ENCODE results near the gene ZG16B. TPM values are rescaled to one million over a fixed set of nuclear protein-coding genes. Genes with fewer than 3 reads are reported as not detected.

ZG16B gene
- total RNA-seq, 1 donor from 2014 or later: 0.52 TPM

- H3K9ac ChIP-seq (ENCODE audit: low read depth in 1 of 3, low read length in 3 of 3): no peak overlapping the region
- H3K27me3 ChIP-seq (ENCODE audit: control insufficient read depth in 3 of 3, insufficient read depth in 3 of 3, low read length in 3 of 3): peaks cover 46 to 64% (median 54%) of the 10 kb centered on the region in 3 donors
Observed at GRCh38 chr16:2855536-2855935, 25.4 kb downstream of the ZG16B start.

DNA sequence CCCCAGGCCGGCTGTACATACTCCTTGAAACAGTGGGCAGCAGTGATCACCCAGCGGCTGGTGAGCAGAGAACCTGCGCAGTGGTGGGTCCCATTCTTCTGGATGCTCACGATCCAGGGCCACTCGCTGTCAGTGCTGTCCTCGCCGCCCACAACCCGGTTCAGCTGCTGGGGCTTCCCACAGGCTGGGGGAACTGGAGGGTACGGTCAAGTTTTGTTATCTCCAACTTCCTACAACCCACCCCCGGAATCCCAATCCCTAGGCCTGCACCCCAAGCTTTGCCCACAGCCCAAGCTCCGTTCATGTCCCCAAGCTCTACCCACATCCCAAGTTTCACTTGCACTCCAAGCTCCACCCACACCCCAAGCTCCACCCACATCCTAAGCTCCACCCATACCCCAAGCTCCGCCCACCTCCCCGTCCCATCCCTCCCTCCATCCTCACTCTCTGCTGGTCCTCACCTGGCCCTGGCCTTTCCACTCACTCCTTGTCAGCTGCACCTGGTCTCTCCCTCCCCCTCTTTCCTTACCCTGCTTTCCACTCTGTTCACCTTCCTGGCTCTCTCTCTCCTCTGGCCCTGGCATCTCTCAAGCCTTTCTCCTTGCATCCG lies 26.1 kb downstream of the ZG16B start:
- H3K4me1 ChIP-seq (ENCODE audit: control insufficient read depth in 3 of 3, insufficient read depth in 3 of 3, low read length in 3 of 3): peaks cover 0 to 2% (median 0%) of the 10 kb centered on the region in 3 donors
- no peak overlapping the region for H3K27ac ChIP-seq (ENCODE audit: low read depth, low read length)
- H3K27me3 ChIP-seq (ENCODE audit: control insufficient read depth in 3 of 3, insufficient read depth in 3 of 3, low read length in 3 of 3): peaks cover 49 to 68% (median 51%) of the 10 kb centered on the region in 3 donors

More at GRCh38 chr16:2855536-2855935, 25.4 kb downstream of the ZG16B start:
- Histone ChIP-seq H3K36me3 (ENCODE audit: control insufficient read depth in 3 of 3, insufficient read depth in 3 of 3, low read length in 3 of 3) (no peaks in the 10 kb centered on the region), H3K27ac (ENCODE audit: low read depth, low read length) (no peak overlapping the region), H3K4me1 (ENCODE audit: control insufficient read depth in 3 of 3, insufficient read depth in 3 of 3, low read length in 3 of 3) (peaks cover 0 to 2% (median 0%) of the 10 kb centered on the region in 3 donors), H3K4me3 (ENCODE audit: low read length in 3 of 3) (no peak overlapping the region), H3K9me3 (ENCODE audit: control insufficient read depth in 3 of 3, low read length in 3 of 3) (peaks cover 0 to 7% (median under 1%) of the 10 kb centered on the region in 3 donors)

GRCh38 chr16:2856686-2857450 lies 26.8 kb downstream of the ZG16B start:
- H3K4me1 ChIP-seq (ENCODE audit: control insufficient read depth in 3 of 3, insufficient read depth in 3 of 3, low read length in 3 of 3): peaks cover 0 to 2% (median 0%) of the 10 kb centered on the region in 3 donors
- H3K36me3 ChIP-seq (ENCODE audit: control insufficient read depth in 3 of 3, insufficient read depth in 3 of 3, low read length in 3 of 3): no peaks in the 10 kb centered on the region
- no peak overlapping the region for H3K9ac ChIP-seq (ENCODE audit: low read depth in 1 of 3, low read length in 3 of 3)
- peaks cover 48 to 67% (median 49%) of the 10 kb centered on the region in 3 donors for H3K27me3 ChIP-seq (ENCODE audit: control insufficient read depth in 3 of 3, insufficient read depth in 3 of 3, low read length in 3 of 3)
- peaks cover 3 to 7% (median 5%) of the 10 kb centered on the region in 3 donors for H3K9me3 ChIP-seq (ENCODE audit: control insufficient read depth in 3 of 3, low read length in 3 of 3)
- H3K4me3 ChIP-seq (ENCODE audit: low read length in 3 of 3): no peak overlapping the region
- no peak overlapping the region for H3K27ac ChIP-seq (ENCODE audit: low read depth, low read length)

More for the DNA sequence above, 26.1 kb downstream of the ZG16B start:
- Histone ChIP-seq H3K9ac (ENCODE audit: low read depth in 1 of 3, low read length in 3 of 3) (no peak overlapping the region), H3K4me3 (ENCODE audit: low read length in 3 of 3) (no peak overlapping the region), H3K36me3 (ENCODE audit: control insufficient read depth in 3 of 3, insufficient read depth in 3 of 3, low read length in 3 of 3) (no peaks in the 10 kb centered on the region), H3K9me3 (ENCODE audit: control insufficient read depth in 3 of 3, low read length in 3 of 3) (peaks cover 2 to 7% (median 5%) of the 10 kb centered on the region in 3 donors)

DNA sequence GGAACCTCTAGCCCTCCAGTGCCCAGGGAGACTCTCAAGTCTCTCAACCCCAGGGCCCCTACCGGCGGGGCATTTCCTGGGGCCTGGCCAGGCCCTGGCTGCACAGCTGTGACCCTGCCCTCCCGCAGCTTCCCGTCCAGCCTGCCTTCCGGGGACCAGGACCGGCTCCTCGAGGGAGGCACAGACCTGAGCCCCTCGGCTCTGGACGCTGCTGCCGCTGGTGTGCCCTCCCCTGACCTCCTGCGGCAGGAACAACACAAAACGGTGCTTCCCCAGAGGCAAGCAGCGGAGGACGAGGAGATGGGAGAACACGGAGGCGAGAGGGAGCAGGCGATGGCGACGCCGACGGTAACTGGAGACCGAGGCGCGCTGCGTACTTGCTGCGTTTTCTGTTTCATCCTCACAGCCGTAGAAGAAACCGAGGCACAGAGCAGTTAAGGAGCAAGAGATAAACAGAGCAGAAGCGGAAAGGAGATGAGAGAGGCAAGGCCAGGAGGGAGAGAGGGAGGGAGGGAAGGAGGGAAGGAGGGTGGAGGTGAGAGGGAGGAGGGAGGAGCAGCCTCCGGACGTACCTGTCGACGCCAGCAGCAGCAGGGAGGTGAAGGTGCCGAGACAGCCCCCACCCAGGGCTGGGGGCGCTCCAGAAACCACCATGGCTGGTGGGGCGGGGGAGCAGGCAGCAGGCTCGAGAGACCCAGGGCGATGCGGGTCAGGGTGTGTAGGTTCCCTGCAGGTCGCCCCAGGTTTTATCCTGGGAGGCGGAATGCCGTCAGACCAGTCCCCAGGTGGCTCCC lies 27.5 kb downstream of the ZG16B start, which contains the start of gene PRSS22:
Gene PRSS22, minus strand, starts transcription at position 720 of the 794 bp plus-strand sequence. Its CDS starts 66 bp downstream, at position 654.
- H3K27ac ChIP-seq (ENCODE audit: low read depth, low read length): no peak within 1 kb of the TSS
- H3K9me3 ChIP-seq (ENCODE audit: control insufficient read depth in 3 of 3, low read length in 3 of 3): peaks cover 3 to 7% (median 5%) of the 10 kb centered on the region in 3 donors
- H3K36me3 ChIP-seq (ENCODE audit: control insufficient read depth in 3 of 3, insufficient read depth in 3 of 3, low read length in 3 of 3): no peaks in the 10 kb centered on the region
- H3K9ac ChIP-seq (ENCODE audit: low read depth in 1 of 3, low read length in 3 of 3): no peak within 1 kb of the TSS
- peaks cover 0 to 2% (median 0%) of the 10 kb centered on the region in 3 donors for H3K4me1 ChIP-seq (ENCODE audit: control insufficient read depth in 3 of 3, insufficient read depth in 3 of 3, low read length in 3 of 3)
- H3K27me3 ChIP-seq (ENCODE audit: control insufficient read depth in 3 of 3, insufficient read depth in 3 of 3, low read length in 3 of 3): peaks cover 42 to 61% (median 42%) of the 10 kb centered on the region in 3 donors
- H3K4me3 ChIP-seq (ENCODE audit: low read length in 3 of 3): no peak within 1 kb of the TSS

DNA sequence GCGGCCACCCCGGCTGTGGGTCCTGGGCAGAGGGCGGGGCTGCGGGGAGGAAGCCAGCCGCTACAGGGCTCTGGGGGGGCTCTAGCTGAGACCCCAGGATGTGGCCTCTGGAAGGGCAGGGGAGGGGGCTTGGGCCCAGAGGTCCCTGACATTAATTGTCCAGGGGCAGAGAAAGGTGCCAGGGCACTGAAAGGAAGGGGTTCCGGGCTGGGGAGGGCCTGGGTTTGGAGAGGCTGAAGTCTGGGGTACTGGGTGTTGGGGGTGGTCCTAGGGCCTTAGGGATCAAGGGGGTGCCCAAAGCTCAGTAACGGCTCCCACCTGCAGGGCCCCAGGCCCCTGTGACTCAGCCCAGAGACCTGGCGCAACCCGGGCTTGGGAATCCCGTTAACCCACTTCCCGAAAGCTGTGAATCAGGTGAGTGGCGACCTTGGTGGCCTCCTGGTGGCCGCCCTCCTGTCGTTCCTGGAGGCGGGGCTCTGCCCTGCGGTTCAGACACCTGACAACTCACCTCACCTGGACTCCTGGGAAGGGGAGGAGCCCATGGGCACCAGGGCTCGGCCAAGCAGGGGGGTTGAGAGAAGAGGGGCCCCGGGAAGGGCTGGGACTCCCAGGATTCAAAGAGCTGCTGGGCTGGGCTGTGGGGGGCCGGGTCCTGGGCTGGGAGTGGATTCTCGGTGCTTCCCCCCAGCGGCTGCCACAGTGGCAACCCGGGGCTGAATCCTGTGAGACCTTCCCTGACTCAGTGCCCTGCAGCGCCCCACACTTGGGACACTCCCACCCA lies 28.3 kb downstream of the ZG16B start:
- Histone ChIP-seq H3K4me3 (ENCODE audit: low read length in 3 of 3) (no peak overlapping the region), H3K9ac (ENCODE audit: low read depth in 1 of 3, low read length in 3 of 3) (no peak overlapping the region), H3K9me3 (ENCODE audit: control insufficient read depth in 3 of 3, low read length in 3 of 3) (peaks cover 3 to 7% (median 5%) of the 10 kb centered on the region in 3 donors), H3K36me3 (ENCODE audit: control insufficient read depth in 3 of 3, insufficient read depth in 3 of 3, low read length in 3 of 3) (no peaks in the 10 kb centered on the region), H3K27me3 (ENCODE audit: control insufficient read depth in 3 of 3, insufficient read depth in 3 of 3, low read length in 3 of 3) (peaks cover 37 to 56% (median 42%) of the 10 kb centered on the region in 3 donors), H3K4me1 (ENCODE audit: control insufficient read depth in 3 of 3, insufficient read depth in 3 of 3, low read length in 3 of 3) (peaks cover 0 to 2% (median 0%) of the 10 kb centered on the region in 3 donors), H3K27ac (ENCODE audit: low read depth, low read length) (no peak overlapping the region)

DNA sequence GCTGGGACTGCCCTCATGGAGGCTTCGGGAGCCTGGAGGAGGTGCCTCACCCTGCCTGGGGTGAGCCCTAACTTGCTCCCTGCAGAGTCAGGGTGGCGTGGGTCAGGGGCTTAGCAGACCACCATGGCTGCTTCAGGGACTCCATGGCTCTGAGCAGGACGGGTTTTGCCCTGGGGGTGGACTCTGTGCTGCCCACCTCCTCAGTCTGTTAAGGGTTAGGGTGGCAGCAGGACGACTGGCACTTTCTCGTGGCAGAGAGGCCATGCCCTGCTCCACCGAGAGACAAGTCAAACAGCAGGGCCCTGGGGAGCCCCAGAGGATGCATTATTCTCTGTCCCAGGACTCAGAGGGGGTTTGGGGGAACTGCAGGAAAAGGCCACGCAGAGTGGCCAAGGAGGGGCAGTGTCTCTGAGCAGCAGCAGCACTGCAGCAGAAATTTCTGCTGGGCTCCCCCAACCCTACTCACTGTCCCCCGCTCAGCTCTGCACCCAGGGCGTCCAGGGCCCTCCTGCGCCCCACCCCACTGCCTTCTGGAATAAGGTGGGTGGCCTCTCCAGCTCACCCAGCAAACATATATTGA lies 29.7 kb downstream of the ZG16B start:
- H3K36me3 ChIP-seq (ENCODE audit: control insufficient read depth in 3 of 3, insufficient read depth in 3 of 3, low read length in 3 of 3): no peaks in the 10 kb centered on the region
- H3K27ac ChIP-seq (ENCODE audit: low read depth, low read length): no peak overlapping the region
- no peak overlapping the region for H3K4me3 ChIP-seq (ENCODE audit: low read length in 3 of 3)
- H3K9me3 ChIP-seq (ENCODE audit: control insufficient read depth in 3 of 3, low read length in 3 of 3): peaks cover 0 to 5% (median 3%) of the 10 kb centered on the region in 3 donors
- H3K9ac ChIP-seq (ENCODE audit: low read depth in 1 of 3, low read length in 3 of 3): no peak overlapping the region
- H3K4me1 ChIP-seq (ENCODE audit: control insufficient read depth in 3 of 3, insufficient read depth in 3 of 3, low read length in 3 of 3): peaks cover 0 to 2% (median 0%) of the 10 kb centered on the region in 3 donors
- peaks cover 33 to 47% (median 42%) of the 10 kb centered on the region in 3 donors for H3K27me3 ChIP-seq (ENCODE audit: control insufficient read depth in 3 of 3, insufficient read depth in 3 of 3, low read length in 3 of 3)

DNA sequence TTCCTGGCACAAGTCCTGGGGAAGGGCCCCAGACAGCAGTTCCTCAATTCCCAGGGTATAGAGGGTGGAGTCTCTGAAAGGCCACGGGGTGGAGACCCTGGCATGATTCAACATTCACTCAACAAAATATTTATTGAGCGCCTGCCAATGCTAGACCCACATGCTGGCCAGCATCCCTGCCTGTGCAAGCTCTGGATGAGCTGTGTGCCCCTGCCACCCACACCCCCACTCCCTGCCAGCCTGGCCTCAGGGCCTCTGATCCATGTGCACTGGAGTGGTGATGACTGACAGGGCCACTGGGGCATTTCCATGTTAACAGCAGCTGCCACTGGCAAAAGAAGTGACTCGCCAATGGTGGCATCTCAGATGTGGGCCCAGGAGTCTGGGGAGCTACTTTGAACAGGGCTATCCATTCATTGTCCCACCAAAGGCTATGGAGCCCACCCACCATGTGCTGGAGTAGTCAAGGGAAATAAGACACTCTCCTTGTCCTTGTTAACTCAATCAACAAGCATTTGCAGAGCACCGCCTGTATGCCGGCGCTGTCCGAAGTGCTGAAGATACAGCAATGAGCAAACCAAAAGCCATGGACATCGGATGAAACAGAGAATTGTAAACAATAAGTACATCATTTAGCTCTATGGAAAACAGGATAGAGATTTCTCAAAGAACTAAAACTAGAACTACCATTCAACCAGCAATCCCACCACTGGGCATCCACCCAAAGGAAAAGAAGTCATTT lies 30.9 kb downstream of the ZG16B start:
- Histone ChIP-seq H3K27me3 (ENCODE audit: control insufficient read depth in 3 of 3, insufficient read depth in 3 of 3, low read length in 3 of 3) (peaks cover 33 to 45% (median 39%) of the 10 kb centered on the region in 3 donors), H3K36me3 (ENCODE audit: control insufficient read depth in 3 of 3, insufficient read depth in 3 of 3, low read length in 3 of 3) (no peaks in the 10 kb centered on the region), H3K4me1 (ENCODE audit: control insufficient read depth in 3 of 3, insufficient read depth in 3 of 3, low read length in 3 of 3) (peaks cover 0 to 2% (median 0%) of the 10 kb centered on the region in 3 donors), H3K9ac (ENCODE audit: low read depth in 1 of 3, low read length in 3 of 3) (no peak overlapping the region), H3K4me3 (ENCODE audit: low read length in 3 of 3) (no peak overlapping the region), H3K27ac (ENCODE audit: low read depth, low read length) (no peak overlapping the region), H3K9me3 (ENCODE audit: control insufficient read depth in 3 of 3, low read length in 3 of 3) (peaks cover 0 to 5% (median 3%) of the 10 kb centered on the region in 3 donors)

DNA sequence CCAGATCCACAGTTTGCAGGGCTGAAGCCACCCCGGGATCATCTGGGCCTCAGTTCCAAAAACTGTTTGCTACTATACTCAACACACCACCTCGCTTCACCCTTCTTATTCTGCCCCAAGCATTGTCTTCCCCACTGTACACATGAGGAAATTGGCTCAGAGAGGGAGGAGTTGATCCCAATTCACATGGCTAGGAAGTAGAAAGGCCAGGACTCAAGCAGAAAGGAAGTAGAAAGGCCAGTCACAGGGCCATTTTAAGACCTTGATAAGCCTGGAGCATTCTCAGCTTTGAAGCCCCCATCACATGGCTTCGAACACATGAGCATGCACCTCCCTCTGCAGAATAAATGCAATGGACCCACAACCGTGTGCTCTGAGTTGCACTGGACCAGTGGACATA lies 35.5 kb downstream of the ZG16B start:
- Histone ChIP-seq H3K9me3 (ENCODE audit: control insufficient read depth in 3 of 3, low read length in 3 of 3) (peaks cover 0 to 3% (median 3%) of the 10 kb centered on the region in 3 donors), H3K36me3 (ENCODE audit: control insufficient read depth in 3 of 3, insufficient read depth in 3 of 3, low read length in 3 of 3) (no peaks in the 10 kb centered on the region), H3K27me3 (ENCODE audit: control insufficient read depth in 3 of 3, insufficient read depth in 3 of 3, low read length in 3 of 3) (peaks cover 0 to 10% (median 7%) of the 10 kb centered on the region in 3 donors), H3K4me1 (ENCODE audit: control insufficient read depth in 3 of 3, insufficient read depth in 3 of 3, low read length in 3 of 3) (peaks cover 3 to 5% (median 4%) of the 10 kb centered on the region in 3 donors), H3K9ac (ENCODE audit: low read depth in 1 of 3, low read length in 3 of 3) (no peak overlapping the region), H3K4me3 (ENCODE audit: low read length in 3 of 3) (no peak overlapping the region), H3K27ac (ENCODE audit: low read depth, low read length) (no peak overlapping the region)
